GM18508 (cell line): ENCODE data around the gene EPB41L4A.
"Not testable (repeated sequence)": the region's sequence is repeated elsewhere in the genome, so short reads cannot be mapped to it uniquely, and the experiment has no call there.

Source experiments
- ATAC-seq: cut with Tn5 transposase; IDR thresholded peaks from one replicate; pipeline ENCODE4 v1.9.1; 2021; ENCODE audit warnings: moderate number of reproducible peaks; ENCODE audit not compliant: insufficient read depth, unreplicated experiment

Gene EPB41L4A

GRCh38 chr5:112221128-112221527 is 197.9 kb downstream of the EPB41L4A start:
- no peak for ATAC-seq

- no peak for ATAC-seq
Measured at GRCh38 chr5:112219000-112219399, 200.1 kb downstream of the EPB41L4A start.

DNA sequence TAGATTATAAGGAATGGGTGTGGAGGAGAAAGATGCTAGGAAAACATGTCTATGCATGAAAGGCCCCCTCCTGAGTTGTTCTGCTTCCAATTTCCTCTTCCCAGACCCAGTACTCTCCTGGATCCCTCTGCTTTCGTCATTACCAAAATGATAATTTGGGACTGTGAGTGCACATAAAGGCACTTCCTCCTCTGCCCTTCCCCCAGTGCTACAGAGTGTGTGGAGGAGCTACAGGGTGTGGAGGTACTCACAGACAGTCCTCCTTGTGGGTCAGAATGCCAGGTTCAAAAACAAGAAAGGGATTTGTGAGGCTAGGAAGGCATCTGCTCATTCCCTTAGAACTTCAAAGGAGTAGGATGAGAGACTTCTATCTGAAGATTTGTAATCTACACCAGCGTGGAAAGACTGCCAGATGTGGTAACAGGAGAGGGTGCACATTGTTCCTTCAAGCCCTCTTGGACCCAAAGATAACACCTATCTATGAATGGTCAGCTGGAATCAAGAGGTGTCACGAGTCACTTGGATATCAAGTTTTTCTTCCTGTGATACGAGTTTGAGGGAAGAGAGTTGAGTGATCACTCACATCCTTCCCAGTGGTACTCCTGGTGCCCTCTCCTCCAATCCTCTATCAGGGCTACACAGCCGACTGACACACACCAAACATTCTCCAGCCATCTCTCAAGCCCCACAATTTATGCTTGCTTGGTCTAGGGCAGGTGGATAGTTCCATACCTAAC is 201.1 kb downstream of the EPB41L4A start:
- no peak for ATAC-seq

GRCh38 chr5:112216140-112216539 is 202.9 kb downstream of the EPB41L4A start:
- ATAC-seq, result no peak

DNA sequence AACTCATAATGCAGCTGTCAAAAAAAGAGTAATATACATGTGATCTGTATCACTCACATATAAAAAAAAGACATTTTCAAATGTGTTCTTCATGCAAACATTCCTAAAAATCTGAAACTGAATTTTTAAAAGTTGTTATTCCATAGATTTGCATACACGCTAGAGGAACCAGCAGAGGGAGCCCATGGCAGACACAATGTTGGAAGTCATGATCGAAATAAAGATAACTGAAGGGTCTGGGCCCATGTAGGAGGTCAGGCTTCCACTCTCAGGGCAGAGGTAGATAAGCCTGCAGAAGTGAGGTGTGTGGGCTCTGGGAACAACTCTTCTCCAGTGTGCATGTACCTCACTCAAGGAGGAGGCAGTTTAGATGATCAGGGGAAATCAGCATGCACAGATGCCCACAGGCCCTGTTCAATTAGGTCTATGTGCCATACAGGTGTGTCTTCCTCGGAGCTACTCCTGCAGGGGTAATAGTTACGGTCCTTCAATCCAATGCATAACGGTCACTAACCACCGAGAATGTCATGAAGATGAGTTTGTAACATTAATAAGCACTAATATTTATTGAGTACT is 208.6 kb downstream of the EPB41L4A start:
- no peak for ATAC-seq

DNA sequence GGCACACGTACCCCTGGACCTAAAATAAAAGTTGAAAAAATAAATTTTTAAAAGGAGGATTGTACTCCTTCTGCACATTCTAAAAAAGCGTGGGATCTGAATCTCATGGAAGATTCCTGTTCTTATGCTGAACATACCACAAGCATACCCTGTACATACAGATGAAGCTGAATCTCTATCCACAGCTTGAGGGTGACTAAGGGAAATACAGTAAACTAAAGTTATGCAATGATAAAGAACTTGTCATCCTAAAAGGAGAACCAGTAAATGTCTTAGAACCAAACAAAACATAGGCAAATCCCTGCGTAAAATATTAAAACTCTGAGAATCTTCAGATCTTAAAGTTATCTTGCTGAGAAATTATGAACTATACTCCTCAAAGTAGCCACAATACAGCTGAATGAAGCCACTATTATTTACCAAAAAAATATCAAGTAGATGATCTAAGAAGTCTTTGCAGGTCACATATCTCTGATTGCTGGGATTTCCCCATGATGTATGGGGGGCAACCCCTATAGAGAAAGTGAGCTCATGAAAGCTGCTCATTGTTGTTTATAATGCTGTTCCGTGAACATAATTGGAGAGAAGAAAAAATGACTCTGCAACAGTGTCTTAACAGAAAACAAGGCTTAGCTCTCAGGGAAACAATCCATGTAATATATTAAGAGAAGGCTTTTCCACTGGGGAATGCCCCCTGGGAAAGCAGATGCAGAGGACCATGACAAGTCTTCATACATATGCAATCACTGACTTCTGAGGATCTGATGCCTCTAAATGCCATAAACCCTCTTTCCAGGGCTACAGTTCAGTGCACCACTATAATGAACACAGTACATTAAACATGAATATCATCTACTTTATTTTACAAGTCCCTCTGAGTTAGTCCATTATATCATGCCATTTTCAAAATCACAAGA is 210.1 kb downstream of the EPB41L4A start:
- no peak for ATAC-seq

DNA sequence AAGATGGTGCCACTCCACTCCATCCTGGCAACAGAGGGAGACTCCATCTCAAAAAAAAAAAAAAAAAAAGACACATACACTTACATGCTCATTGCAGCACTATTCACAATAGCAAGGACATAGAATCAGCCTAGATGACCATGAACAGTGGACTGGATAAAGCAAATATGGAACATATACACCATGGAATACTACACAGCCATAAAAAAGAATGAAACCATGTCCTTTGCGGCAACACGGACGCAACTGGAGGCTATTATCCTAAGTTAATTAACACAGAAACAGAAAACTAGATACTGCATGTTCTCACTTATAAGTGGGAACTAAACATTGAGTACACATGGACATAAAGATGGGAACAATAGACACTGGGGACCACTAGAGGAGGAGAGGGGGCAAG is 210.9 kb downstream of the EPB41L4A start:
- not testable (repeated sequence) for ATAC-seq

- no peak for ATAC-seq
Measured at GRCh38 chr5:112205846-112206245, 213.2 kb downstream of the EPB41L4A start.

DNA sequence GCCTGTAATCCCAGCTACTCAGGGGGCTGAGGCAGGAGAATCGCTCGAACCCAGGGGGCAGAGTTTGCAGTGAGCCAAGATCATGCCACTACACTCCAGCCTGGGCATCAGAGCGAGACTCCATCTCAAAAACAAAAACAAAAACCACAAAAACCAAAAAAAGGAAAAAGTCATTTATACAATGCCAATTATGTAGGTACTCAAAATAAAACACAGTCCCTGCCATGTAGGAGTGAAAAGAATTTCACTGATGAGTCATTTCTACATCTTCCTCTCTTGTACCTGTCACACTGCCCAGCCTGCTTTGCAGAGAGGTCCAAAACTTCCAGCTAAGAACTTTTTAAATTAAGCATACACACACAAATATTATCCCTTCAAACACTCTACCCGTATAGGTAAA is 215.8 kb downstream of the EPB41L4A start:
- no peak for ATAC-seq

- no peak for ATAC-seq
Measured at GRCh38 chr5:112202694-112203093, 216.4 kb downstream of the EPB41L4A start.

- no peak for ATAC-seq
Measured at GRCh38 chr5:112201141-112201540, 217.9 kb downstream of the EPB41L4A start.

- ATAC-seq, result no peak
Measured at GRCh38 chr5:112200131-112200530, 218.9 kb downstream of the EPB41L4A start.

DNA sequence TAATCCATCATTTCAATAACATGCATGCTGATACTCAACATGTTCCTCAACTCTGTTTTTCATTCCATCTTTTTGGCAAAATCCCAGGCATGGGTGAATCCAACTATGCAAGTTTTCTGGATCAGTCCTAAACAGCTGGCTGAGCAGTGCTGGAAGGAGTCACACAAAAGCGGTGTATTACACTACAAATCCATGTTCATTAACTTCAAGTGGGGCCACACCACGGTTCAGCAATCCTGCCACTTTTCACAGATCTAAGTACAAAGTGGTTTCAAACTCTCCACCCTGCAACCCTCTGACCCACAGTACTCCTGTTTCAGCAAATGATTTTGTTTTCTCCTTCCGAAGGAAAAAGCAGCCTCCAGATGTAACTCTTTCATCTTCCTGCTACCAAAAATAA is 222.5 kb downstream of the EPB41L4A start:
- ATAC-seq, result no peak

DNA sequence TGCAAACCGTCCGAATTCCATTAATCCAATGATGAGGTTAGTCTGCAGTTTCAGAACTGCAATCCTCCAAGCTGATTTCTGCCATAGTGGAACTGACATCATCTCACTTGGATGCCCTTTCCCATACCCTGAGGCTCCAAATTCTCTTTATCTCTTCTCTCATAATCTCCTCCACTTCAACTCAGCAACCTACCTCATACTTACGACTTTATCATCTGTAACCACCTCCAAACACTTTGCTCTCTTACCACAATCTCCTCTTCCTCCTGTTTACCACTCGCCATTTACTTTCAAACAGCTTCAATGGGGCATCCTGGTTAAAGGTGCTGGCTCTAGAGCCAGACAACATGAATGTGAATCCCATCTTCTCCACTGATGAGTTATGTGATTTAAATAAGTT is 223.2 kb downstream of the EPB41L4A start:
- no peak for ATAC-seq

DNA sequence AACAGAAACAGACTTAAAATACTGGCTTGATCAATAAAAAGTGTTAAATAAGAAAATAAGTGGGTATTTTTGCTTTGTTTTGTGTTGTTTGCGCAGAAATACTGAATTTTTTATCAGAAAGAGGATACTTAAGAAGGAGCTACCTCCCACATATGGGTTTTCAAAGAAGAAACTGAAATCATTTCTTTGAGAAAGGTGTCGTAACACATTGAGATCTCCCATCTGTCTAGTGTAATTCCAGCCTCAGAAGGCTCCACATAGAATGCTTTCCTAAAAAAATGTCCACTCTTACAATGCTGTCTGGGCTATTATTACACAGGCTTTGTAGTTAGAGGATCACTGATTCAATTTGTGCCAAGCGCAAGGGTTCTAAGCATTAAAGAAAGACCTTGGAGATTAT is 226.2 kb downstream of the EPB41L4A start:
- no peak for ATAC-seq

DNA sequence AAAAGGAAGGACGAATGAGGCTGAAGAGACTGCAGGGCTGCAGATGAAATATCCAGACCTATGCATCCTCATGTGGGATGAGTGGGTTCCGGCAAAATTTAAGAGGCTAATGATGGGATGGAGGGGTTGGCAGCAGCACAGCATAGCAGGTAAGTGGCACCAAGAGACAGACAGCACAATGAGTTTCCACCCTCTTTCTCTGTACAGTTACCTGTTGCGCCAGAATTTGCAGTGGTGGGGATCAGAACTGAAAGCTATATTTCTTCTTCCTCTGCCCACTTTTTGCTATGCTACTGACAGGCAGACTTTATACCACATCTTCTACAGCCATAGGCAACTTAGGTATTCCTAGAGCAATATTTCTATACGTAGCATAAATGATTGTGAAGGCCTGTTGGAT is 227.0 kb downstream of the EPB41L4A start:
- ATAC-seq, result no peak

DNA sequence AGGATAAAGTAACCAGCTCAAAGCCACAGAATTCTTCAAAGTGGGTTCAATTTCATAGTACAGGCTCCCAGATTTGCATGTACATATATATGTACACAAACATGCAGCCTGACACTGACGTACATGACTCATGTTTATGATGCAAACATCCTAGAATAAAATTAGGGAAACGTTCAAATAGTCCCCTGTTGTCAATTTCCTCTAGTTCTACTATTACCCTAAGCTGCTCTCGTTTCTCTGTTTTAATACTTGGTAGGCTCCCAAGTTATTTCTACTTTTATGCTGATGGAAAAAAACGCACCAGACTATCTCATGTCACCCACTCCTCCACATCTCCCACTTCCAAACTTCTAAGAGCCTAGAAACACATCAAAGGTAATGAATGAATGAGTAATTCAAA is 229.7 kb downstream of the EPB41L4A start:
- no peak for ATAC-seq

DNA sequence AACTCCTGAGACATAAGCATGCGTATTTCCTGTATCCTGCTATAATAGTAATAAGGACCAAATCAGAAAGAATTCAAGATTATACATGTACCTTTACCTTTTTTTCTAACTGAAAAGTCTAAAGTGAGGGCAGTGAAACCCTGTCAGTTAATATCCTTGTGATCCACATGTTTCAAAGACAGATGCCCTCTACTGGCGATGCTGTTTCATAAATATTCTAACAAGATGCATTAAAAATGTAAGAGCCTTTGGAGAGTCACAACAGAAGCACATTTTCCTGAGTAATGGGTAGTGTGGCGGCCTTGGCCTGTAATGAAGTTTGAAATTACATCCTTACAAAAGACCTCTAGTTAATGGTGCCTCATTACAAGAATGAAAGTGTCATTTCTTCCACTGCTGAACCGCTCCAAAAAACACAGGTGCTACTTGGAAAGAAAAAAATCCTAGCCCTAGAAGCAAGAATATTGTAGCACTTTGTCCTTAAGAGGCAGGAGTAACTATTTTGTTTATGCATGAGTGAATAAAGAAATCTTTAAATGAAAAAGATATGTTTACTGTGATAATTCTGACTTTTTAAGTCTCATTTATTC is 232.6 kb downstream of the EPB41L4A start:
- ATAC-seq, result no peak

GRCh38 chr5:112183874-112184273 is 235.2 kb downstream of the EPB41L4A start:
- ATAC-seq, result no peak

DNA sequence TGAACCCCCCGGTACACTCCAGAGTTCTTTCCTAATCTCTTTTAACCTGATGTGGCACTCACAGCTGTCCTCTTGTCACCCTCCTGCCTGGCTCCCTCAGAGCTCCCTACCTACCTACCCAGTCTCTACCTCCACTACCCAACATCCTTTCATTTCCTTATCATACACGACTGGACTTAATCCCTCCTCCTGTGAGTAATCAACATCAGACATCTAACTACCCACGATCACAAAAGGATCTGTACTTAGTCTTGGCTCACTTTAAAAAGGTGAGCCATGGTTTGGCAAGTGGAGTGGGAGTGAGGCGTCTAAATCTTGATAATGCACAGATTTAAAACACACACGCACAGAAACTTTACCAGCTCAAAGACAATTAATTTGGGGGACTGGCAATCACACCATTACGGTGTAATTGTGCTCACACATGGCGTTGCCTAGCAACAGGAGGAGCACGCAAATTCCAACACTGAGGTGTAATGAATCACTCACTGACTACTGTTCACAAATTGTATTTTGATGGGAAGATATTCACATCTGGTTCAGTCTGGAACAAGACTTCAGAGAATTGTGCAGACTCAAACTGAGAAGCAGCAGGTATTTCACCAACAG is 235.9 kb downstream of the EPB41L4A start:
- ATAC-seq, result no peak
